Skin epidermis (tissue), 12 donors: ENCODE measurements around the gene LCK.

Source experiments
- H3K27ac ChIP-seq, 21 experiments: fragments of 200-600 bp; sonication (generic) in 11 of 21; one replicate each; pipeline ENCODE4 v1.5.0; 2020; ENCODE audit warnings: mild to moderate bottlenecking in 3 of 21, inconsistent platforms in 2 of 21, moderate library complexity in 2 of 21
- H3K4me3 ChIP-seq, 7 experiments: fragments of 200-600 bp; sonication (generic) in 2 of 7; one replicate each; pipeline ENCODE4 v1.5.0; 2020; ENCODE audit warnings: inconsistent platforms in 2 of 7, mild to moderate bottlenecking in 2 of 7, moderate library complexity in 1 of 7

LCK gene

GRCh38 chr1:32250893-32251716 is at the start of gene LCK:
TSS of gene LCK (plus strand) at chr1:32251265. CDS start at chr1:32274330, 23,065 bp downstream.
- H3K27ac ChIP-seq, result peak within 1 kb of the TSS; percentile 47 to 98 (median 77)
- peak within 1 kb of the TSS; percentile 21 to 37 (median 29) for H3K4me3 ChIP-seq

- Histone ChIP-seq H3K4me3 (peak overlapping the region; percentile 43 to 73 (median 57)), H3K27ac (peak overlapping the region in 16 of 21 experiments; percentile 50 to 89 (median 81))
Measured at GRCh38 chr1:32204943-32205361, 46.1 kb upstream of the LCK start.

- peak within 1 kb of the TSS in 19 of 21 experiments; percentile 24 to 89 (median 77) for H3K27ac ChIP-seq
- H3K4me3 ChIP-seq, result peak within 1 kb of the TSS; percentile 43 to 73 (median 57)
Measured at GRCh38 chr1:32205401-32206370, 45.4 kb upstream of the LCK start, which contains the start of gene IQCC. TSS of gene IQCC (plus strand) at chr1:32205671. CDS start at chr1:32205682, 11 bp downstream.

GRCh38 chr1:32208469-32208868 is 42.6 kb upstream of the LCK start:
- no peak overlapping the region for H3K4me3 ChIP-seq
- H3K27ac ChIP-seq, result peak overlapping the region in 1 of 21 experiments; percentile 29

- Histone ChIP-seq H3K27ac (peak within 1 kb of the TSS in 1 of 21 experiments; percentile 29), H3K4me3 (no peak within 1 kb of the TSS)
Measured at GRCh38 chr1:32208891-32209328, 42.2 kb upstream of the LCK start, which contains the start of gene DCDC2B. TSS of gene DCDC2B (plus strand) at chr1:32209089. CDS start at chr1:32209094, 5 bp downstream.

- H3K27ac ChIP-seq, result peak overlapping the region in 11 of 21 experiments; percentile 10 to 61 (median 43)
- H3K4me3 ChIP-seq, result no peak overlapping the region
Measured at GRCh38 chr1:32215629-32216480, 35.2 kb upstream of the LCK start.

GRCh38 chr1:32216566-32216965 is 34.5 kb upstream of the LCK start:
- Histone ChIP-seq H3K27ac (peak overlapping the region in 8 of 21 experiments; percentile 7 to 61 (median 22)), H3K4me3 (no peak overlapping the region)

GRCh38 chr1:32219022-32219421 is 32.0 kb upstream of the LCK start:
- Histone ChIP-seq H3K4me3 (no peak overlapping the region), H3K27ac (peak overlapping the region in 1 of 21 experiments; percentile 35)

GRCh38 chr1:32220746-32221580 is 30.1 kb upstream of the LCK start:
- Histone ChIP-seq H3K4me3 (peak overlapping the region in 6 of 7 experiments; percentile 61 to 96 (median 91)), H3K27ac (peak overlapping the region in 17 of 21 experiments; percentile 1 to 100 (median 95))

GRCh38 chr1:32221581-32221979 is 29.5 kb upstream of the LCK start:
- H3K27ac ChIP-seq, result peak overlapping the region; percentile 78 to 100 (median 93)

GRCh38 chr1:32221980-32222755 is 28.9 kb upstream of the LCK start, which contains the start of the genes EIF3I and TMEM234:
TSS of gene EIF3I (plus strand) at chr1:32222407. CDS start at chr1:32222442, 35 bp downstream.
TSS of gene TMEM234 (minus strand) at chr1:32222353. CDS start at chr1:32222322, 31 bp downstream.
- Histone ChIP-seq H3K27ac (peak within 1 kb of the TSS; percentile 78 to 100 (median 93)), H3K4me3 (peak within 1 kb of the TSS; percentile 61 to 96 (median 91))

More at GRCh38 chr1:32221581-32221979, 29.5 kb upstream of the LCK start:
- peak overlapping the region; percentile 61 to 96 (median 91) for H3K4me3 ChIP-seq

GRCh38 chr1:32223683-32224082 is 27.4 kb upstream of the LCK start:
- Histone ChIP-seq H3K27ac (peak overlapping the region in 10 of 21 experiments; percentile 89 to 100 (median 95)), H3K4me3 (peak overlapping the region in 1 of 7 experiments; percentile 91)

GRCh38 chr1:32224285-32224684 is 26.8 kb upstream of the LCK start:
- peak overlapping the region in 5 of 21 experiments; percentile 90 to 100 (median 97) for H3K27ac ChIP-seq

GRCh38 chr1:32228771-32229170 is 22.3 kb upstream of the LCK start:
- H3K27ac ChIP-seq, result no peak overlapping the region

More at GRCh38 chr1:32224285-32224684, 26.8 kb upstream of the LCK start:
- H3K4me3 ChIP-seq, result no peak overlapping the region

GRCh38 chr1:32231843-32232432 is 19.1 kb upstream of the LCK start:
- H3K4me3 ChIP-seq, result no peak overlapping the region
- no peak overlapping the region for H3K27ac ChIP-seq

More at GRCh38 chr1:32228771-32229170, 22.3 kb upstream of the LCK start:
- no peak overlapping the region for H3K4me3 ChIP-seq
